ENCODE results near the gene BTBD9. TPM values are rescaled to one million over a fixed set of nuclear protein-coding genes. Genes with fewer than 3 reads are reported as not detected.

BTBD9 gene
- polyA plus RNA-seq, 1 donor = 7.8 TPM

GRCh38 chr6:38510205-38510604 is 129.5 kb downstream of the BTBD9 start:
- 100% methylated on average over 1 of the region's 1 CpG for WGBS (ENCODE audit: insufficient coverage, low lambda C conversion rate)
- DNase-seq = no peak
- Histone ChIP-seq H3K27me3 (ENCODE audit: control insufficient read depth, insufficient read depth, low read length) (no peaks in the 10 kb centered on the region), H3K4me1 (ENCODE audit: control insufficient read depth, insufficient read depth, low read length) (no peaks in the 10 kb centered on the region), H3K36me3 (ENCODE audit: control insufficient read depth, insufficient read depth, low read length) (no peaks in the 10 kb centered on the region), H3K4me3 (ENCODE audit: low read length) (no peak overlapping the region), H3K27ac (ENCODE audit: low read length) (no peak overlapping the region), H3K9me3 (ENCODE audit: control insufficient read depth, low read depth, low read length) (no peaks in the 10 kb centered on the region)

GRCh38 chr6:38509713-38510112 is 130.0 kb downstream of the BTBD9 start:
- no peaks in the 10 kb centered on the region for H3K4me1 ChIP-seq (ENCODE audit: control insufficient read depth, insufficient read depth, low read length)
- no peaks in the 10 kb centered on the region for H3K9me3 ChIP-seq (ENCODE audit: control insufficient read depth, low read depth, low read length)
- H3K27me3 ChIP-seq (ENCODE audit: control insufficient read depth, insufficient read depth, low read length) = no peaks in the 10 kb centered on the region
- no peak for DNase-seq
- H3K4me3 ChIP-seq (ENCODE audit: low read length) = no peak overlapping the region
- no peak overlapping the region for H3K27ac ChIP-seq (ENCODE audit: low read length)
- no CpG with 5 or more reads among the region's 1 CpG for WGBS (ENCODE audit: insufficient coverage, low lambda C conversion rate)
- H3K36me3 ChIP-seq (ENCODE audit: control insufficient read depth, insufficient read depth, low read length) = no peaks in the 10 kb centered on the region

DNA sequence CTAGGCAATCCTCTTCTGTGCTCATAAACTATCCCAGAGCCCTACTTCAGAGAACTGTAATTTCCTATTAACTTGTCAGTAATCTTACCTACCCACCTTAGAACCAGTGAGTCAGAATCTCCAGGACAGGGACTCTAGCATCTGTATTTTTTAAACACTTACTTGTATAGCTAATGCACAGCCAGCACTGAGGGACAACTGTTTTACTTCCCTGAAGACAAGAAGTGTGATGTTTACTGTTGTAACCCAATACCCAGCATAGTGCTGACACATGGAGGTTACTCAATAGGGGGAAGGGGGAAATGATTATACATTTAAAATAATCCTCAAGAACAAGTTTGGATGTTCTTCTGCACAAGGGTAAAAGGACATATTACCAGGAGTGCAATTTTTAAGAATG is 130.8 kb downstream of the BTBD9 start:
- Histone ChIP-seq H3K9me3 (ENCODE audit: control insufficient read depth, low read depth, low read length) (no peaks in the 10 kb centered on the region), H3K27ac (ENCODE audit: low read length) (no peak overlapping the region), H3K4me3 (ENCODE audit: low read length) (no peak overlapping the region), H3K36me3 (ENCODE audit: control insufficient read depth, insufficient read depth, low read length) (no peaks in the 10 kb centered on the region), H3K27me3 (ENCODE audit: control insufficient read depth, insufficient read depth, low read length) (no peaks in the 10 kb centered on the region), H3K4me1 (ENCODE audit: control insufficient read depth, insufficient read depth, low read length) (no peaks in the 10 kb centered on the region)
- no peak for DNase-seq

DNA sequence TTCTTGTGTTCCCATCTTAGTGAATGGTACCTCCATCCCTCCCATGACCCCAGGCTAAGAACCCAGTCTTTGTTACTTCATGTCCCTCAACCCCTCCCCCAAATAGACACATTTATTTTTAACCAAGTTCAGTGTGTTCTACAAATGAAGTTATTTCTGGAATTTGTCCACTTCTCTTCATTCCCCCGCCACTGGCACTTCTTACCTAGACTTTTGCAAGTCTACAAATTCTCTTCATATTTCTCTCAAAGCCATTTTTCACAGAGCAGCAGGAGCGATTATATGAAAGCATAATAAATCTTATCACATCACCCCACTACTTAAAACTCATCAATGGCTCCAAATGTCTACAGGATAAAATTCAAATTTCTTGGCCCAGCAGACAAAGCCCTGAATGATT is 131.4 kb downstream of the BTBD9 start:
- Histone ChIP-seq H3K9me3 (ENCODE audit: control insufficient read depth, low read depth, low read length) (no peaks in the 10 kb centered on the region), H3K4me1 (ENCODE audit: control insufficient read depth, insufficient read depth, low read length) (peaks cover 4% of the 10 kb centered on the region), H3K4me3 (ENCODE audit: low read length) (no peak overlapping the region), H3K36me3 (ENCODE audit: control insufficient read depth, insufficient read depth, low read length) (no peaks in the 10 kb centered on the region), H3K27me3 (ENCODE audit: control insufficient read depth, insufficient read depth, low read length) (no peaks in the 10 kb centered on the region), H3K27ac (ENCODE audit: low read length) (no peak overlapping the region)
- WGBS (ENCODE audit: insufficient coverage, low lambda C conversion rate) = 100% methylated on average over 2 of the region's 2 CpGs
- DNase-seq = no peak

- Histone ChIP-seq H3K9me3 (ENCODE audit: control insufficient read depth, low read depth, low read length) (no peaks in the 10 kb centered on the region), H3K36me3 (ENCODE audit: control insufficient read depth, insufficient read depth, low read length) (no peaks in the 10 kb centered on the region), H3K27me3 (ENCODE audit: control insufficient read depth, insufficient read depth, low read length) (no peaks in the 10 kb centered on the region), H3K4me1 (ENCODE audit: control insufficient read depth, insufficient read depth, low read length) (peaks cover 5% of the 10 kb centered on the region), H3K4me3 (ENCODE audit: low read length) (no peak overlapping the region), H3K27ac (ENCODE audit: low read length) (no peak overlapping the region)
- no peak for DNase-seq
These were observed 132.6 kb downstream of the BTBD9 start for GRCh38 chr6:38507173-38507572.

DNA sequence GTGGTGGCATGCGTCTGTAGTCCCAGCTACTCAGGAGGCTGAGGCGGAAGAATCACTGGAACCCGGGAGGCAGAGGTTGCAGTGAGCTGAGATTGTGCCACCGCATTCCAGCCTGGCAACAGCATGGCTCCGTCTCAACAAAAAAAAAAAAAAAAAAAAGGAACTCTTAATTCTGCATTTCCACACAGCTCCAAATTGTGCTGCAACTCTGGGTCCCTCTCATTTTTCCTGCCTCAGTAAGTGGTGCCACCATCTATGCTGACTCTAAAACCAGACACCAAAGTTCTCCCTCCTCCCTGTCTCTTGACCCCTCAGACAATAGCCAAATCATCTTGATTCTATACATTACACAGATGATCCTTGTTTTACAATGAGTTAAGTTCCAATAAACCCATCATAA is 133.9 kb downstream of the BTBD9 start:
- no CpG with 5 or more reads among the region's 5 CpGs for WGBS (ENCODE audit: insufficient coverage, low lambda C conversion rate)
- no peak overlapping the region for H3K27ac ChIP-seq (ENCODE audit: low read length)
- no peaks in the 10 kb centered on the region for H3K36me3 ChIP-seq (ENCODE audit: control insufficient read depth, insufficient read depth, low read length)
- no peak for DNase-seq
- no peak overlapping the region for H3K4me3 ChIP-seq (ENCODE audit: low read length)
- H3K4me1 ChIP-seq (ENCODE audit: control insufficient read depth, insufficient read depth, low read length) = peaks cover 5% of the 10 kb centered on the region
- no peaks in the 10 kb centered on the region for H3K9me3 ChIP-seq (ENCODE audit: control insufficient read depth, low read depth, low read length)
- no peaks in the 10 kb centered on the region for H3K27me3 ChIP-seq (ENCODE audit: control insufficient read depth, insufficient read depth, low read length)

GRCh38 chr6:38504996-38505395 is 134.7 kb downstream of the BTBD9 start:
- WGBS (ENCODE audit: insufficient coverage, low lambda C conversion rate) = no CpG with 5 or more reads among the region's 3 CpGs
- Histone ChIP-seq H3K27ac (ENCODE audit: low read length) (no peak overlapping the region), H3K4me3 (ENCODE audit: low read length) (no peak overlapping the region), H3K27me3 (ENCODE audit: control insufficient read depth, insufficient read depth, low read length) (no peaks in the 10 kb centered on the region), H3K36me3 (ENCODE audit: control insufficient read depth, insufficient read depth, low read length) (no peaks in the 10 kb centered on the region), H3K9me3 (ENCODE audit: control insufficient read depth, low read depth, low read length) (no peaks in the 10 kb centered on the region), H3K4me1 (ENCODE audit: control insufficient read depth, insufficient read depth, low read length) (peaks cover 5% of the 10 kb centered on the region)
- no peak for DNase-seq

DNA sequence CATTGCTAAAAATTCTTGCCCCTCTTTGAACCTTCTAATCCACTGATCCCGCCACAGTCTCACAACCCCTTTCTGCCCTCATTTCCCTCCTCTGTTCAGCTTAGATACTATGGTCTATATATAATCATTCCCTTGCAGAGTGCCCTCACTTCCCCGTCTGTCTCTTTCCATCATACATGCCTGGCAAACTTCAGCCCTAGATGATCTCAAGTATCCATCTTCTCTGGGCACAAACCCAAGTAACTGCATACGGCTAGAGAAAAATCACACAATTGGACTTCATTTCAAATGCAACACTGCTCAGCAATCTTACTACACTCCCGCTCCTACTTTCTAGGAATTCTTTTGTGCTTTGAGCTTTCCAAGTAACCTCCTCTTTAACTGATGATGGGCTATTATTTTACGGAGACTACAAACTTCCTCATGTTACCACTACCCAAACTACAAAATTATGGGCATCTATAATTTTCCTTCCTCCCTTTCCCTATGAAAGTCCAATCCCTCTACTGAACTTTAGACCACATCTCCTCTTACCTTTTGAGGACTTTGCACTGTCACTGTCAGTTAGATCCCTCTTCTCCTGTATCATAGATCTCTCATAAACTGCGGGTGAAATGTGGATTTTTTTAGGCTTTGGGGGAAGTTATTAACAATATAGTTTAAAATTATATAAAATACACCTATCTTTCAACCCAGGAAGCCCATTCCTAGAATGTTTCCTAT is 135.6 kb downstream of the BTBD9 start:
- H3K27ac ChIP-seq (ENCODE audit: low read length) = no peak overlapping the region
- WGBS (ENCODE audit: insufficient coverage, low lambda C conversion rate) = 100% methylated on average over 3 of the region's 6 CpGs
- H3K27me3 ChIP-seq (ENCODE audit: control insufficient read depth, insufficient read depth, low read length) = no peaks in the 10 kb centered on the region
- no peak overlapping the region for H3K4me3 ChIP-seq (ENCODE audit: low read length)
- H3K36me3 ChIP-seq (ENCODE audit: control insufficient read depth, insufficient read depth, low read length) = no peaks in the 10 kb centered on the region
- H3K4me1 ChIP-seq (ENCODE audit: control insufficient read depth, insufficient read depth, low read length) = peaks cover 5% of the 10 kb centered on the region
- H3K9me3 ChIP-seq (ENCODE audit: control insufficient read depth, low read depth, low read length) = no peaks in the 10 kb centered on the region
- DNase-seq = no peak

DNA sequence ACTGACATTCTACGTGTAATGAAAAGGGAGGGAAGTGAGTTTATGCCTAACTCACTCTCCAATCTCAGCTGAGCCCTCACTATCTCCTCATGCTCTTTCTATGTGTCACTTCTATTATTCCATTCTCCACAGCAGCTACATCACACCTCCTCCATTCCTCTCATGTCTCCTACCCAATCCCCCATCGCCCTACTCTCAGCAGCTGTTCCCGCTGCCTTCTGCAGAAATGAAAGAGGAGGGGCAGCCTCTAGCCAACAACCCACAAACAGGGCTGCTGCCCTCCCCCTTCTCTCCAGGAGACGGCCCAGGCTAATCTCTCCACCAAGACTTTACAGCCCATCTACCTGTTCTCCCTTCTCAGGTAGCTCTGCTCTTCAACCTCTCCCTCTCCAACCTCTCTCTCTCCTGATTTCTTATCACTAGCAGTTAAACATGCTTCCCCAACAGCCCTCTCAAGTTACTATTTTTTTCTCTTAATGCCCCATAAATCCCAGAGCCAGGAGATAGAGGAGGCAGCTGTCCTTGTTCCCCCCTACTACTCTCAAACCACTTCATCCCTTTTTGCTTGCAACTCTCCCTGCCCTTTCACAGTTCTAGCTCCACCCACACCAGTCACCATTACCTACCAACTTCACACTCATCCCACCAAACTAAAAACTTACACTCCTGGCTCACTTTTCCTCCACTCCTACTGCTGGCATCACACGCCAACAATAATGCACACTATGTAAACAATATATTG is 136.5 kb downstream of the BTBD9 start:
- peak; percentile 6 to 33 for DNase-seq
- Histone ChIP-seq H3K4me1 (ENCODE audit: control insufficient read depth, insufficient read depth, low read length) (peaks cover 5% of the 10 kb centered on the region), H3K4me3 (ENCODE audit: low read length) (no peak overlapping the region), H3K27ac (ENCODE audit: low read length) (no peak overlapping the region), H3K9me3 (ENCODE audit: control insufficient read depth, low read depth, low read length) (no peaks in the 10 kb centered on the region), H3K27me3 (ENCODE audit: control insufficient read depth, insufficient read depth, low read length) (no peaks in the 10 kb centered on the region), H3K36me3 (ENCODE audit: control insufficient read depth, insufficient read depth, low read length) (no peaks in the 10 kb centered on the region)
- 80% methylated on average over 1 of the region's 5 CpGs for whole genome bisulfite sequencing (ENCODE audit: insufficient coverage, low lambda C conversion rate)

DNA sequence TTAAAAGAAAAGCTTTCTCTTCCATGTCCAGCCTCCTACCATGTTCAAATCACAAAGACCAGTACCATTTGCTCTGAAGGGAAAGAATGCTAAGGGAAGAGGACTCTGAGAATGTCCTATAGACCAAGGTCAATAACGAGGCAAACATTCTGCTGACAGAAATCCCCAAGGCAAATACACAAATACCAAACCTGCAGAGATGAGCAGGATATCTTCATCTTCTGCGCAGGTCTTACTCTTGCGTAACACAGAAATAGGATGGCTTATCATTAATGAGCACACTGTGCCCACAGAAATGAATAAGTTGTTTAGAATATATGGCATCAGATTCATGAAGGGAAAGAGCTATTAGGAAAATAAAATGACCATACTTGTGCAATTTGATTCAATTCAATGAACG is 137.3 kb downstream of the BTBD9 start:
- Histone ChIP-seq H3K27ac (ENCODE audit: low read length) (no peak overlapping the region), H3K4me3 (ENCODE audit: low read length) (no peak overlapping the region), H3K36me3 (ENCODE audit: control insufficient read depth, insufficient read depth, low read length) (no peaks in the 10 kb centered on the region), H3K9me3 (ENCODE audit: control insufficient read depth, low read depth, low read length) (no peaks in the 10 kb centered on the region), H3K27me3 (ENCODE audit: control insufficient read depth, insufficient read depth, low read length) (no peaks in the 10 kb centered on the region), H3K4me1 (ENCODE audit: control insufficient read depth, insufficient read depth, low read length) (peaks cover 5% of the 10 kb centered on the region)
- no peak for DNase-seq
- WGBS (ENCODE audit: insufficient coverage, low lambda C conversion rate) = 50% methylated on average over 1 of the region's 4 CpGs

DNA sequence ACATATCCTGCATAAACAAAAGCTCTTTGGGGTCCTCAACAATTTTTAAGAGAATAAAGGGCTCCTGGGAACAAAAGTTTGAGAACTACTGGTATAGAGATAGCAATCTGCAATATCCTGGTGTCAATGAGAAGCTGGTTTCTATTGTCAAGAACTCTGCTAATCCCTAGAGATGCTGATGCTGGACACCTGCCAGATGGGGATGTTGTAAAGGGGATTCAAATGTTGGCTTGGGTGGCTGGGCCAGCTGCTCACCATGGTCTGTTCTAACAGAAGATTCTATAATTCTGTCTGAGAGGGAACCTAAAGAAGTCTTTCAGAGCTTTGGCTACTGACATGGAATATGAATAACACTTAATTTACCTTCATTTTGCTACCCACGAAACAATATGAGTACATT is 137.8 kb downstream of the BTBD9 start:
- H3K4me1 ChIP-seq (ENCODE audit: control insufficient read depth, insufficient read depth, low read length) = peaks cover 5% of the 10 kb centered on the region
- H3K4me3 ChIP-seq (ENCODE audit: low read length) = no peak overlapping the region
- H3K9me3 ChIP-seq (ENCODE audit: control insufficient read depth, low read depth, low read length) = no peaks in the 10 kb centered on the region
- DNase-seq = no peak
- no peak overlapping the region for H3K27ac ChIP-seq (ENCODE audit: low read length)
- no peaks in the 10 kb centered on the region for H3K36me3 ChIP-seq (ENCODE audit: control insufficient read depth, insufficient read depth, low read length)
- 20% methylated on average over 1 of the region's 1 CpG for WGBS (ENCODE audit: insufficient coverage, low lambda C conversion rate)
- no peaks in the 10 kb centered on the region for H3K27me3 ChIP-seq (ENCODE audit: control insufficient read depth, insufficient read depth, low read length)
